NOMO-1 treated with dmso at 0.1 percent for 144 hours (cell line): ENCODE data around the gene RNF31.

Experiments
- DNase-seq: peaks from one replicate; lab custom pipeline; 2025; ENCODE audit not compliant: unreplicated experiment; lab: John Stamatoyannopoulos, UW

The RNF31 gene

DNA sequence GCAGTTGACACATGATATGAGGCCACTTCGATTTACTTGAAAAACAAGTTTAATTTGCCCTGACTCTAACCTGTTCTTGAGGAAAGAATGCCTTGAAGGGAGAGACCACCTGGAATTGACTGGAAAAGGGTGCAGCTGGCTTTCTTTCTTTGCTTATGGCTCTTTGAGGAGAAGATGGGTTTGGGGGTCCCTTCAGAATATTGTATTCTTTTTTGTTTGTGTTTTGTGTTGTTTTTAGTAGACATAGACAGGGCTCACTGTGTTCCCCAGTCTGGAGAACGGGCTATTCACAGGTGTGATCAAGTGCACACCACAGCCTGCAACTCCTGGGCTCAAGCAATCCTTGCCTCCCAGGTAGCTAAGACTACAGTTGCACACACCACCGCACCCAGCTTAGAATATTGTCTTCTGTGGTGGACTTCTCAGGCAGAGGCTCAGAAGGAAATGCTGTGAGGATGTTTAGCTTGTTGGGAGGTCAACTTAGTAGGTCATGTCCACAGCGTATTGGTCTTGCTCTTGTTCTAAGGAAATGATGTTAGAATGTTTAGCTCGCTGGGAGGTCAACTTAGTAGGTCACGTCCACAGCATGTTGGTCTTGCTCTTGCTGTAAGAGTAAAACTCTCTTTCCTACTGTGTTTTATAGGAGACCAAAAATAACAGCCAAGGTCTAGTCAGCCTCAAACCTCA is 31.0 kb upstream of the RNF31 start:
- no peak for DNase-seq

DNA sequence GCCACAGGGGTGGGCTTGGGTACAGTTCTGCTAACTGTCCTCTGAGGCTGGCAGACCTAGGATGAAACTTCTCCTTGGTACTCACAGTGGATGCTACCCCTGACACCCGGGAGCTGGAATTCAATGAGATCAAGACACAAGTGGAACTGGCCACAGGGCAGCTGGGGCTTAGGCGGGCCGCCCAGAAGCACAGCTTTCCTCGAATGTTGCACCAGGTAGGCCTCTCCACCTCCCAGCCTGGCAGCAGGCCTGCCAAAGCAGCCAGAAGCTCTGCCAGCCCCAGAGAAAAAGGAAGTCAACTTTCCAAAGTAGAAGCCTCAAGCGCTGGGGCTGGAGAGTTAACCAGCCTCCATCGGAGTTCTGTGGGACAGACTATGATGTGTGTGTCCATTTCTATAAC is 30.1 kb upstream of the RNF31 start:
- DNase-seq, result no peak

DNA sequence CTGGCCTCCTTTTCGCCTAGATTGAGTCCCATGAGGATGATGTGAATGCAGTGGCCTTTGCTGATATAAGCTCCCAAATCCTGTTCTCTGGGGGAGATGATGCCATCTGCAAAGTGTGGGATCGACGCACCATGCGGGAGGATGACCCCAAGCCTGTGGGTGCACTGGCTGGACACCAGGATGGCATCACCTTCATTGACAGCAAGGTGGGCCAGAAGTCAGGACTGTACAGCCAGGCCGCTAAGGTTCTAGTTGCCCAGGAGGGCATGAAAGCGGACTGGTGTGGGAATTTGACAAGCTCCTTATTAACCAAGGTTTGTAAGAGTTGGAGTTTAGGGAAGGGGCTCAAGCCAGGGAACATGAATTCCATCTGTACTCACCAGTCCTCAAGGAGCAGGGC is 27.6 kb upstream of the RNF31 start:
- no peak for DNase-seq

DNA sequence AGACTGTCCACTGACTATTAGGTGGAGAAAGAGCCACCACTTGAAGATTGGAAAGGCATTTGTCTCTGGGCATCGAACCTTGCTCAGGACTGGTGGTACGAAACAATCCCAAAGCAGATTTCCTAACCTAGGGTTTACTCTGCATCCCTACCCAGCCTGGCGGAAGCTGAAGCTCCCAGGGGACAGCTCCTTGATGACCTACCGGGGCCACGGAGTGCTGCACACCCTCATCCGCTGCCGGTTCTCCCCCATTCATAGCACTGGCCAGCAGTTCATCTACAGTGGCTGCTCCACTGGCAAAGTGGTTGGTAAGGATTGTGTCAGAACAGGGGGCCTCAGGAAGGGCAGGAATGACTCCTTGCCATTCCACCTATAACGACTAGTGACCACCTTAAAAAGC is 26.1 kb upstream of the RNF31 start:
- DNase-seq, result no peak

DNA sequence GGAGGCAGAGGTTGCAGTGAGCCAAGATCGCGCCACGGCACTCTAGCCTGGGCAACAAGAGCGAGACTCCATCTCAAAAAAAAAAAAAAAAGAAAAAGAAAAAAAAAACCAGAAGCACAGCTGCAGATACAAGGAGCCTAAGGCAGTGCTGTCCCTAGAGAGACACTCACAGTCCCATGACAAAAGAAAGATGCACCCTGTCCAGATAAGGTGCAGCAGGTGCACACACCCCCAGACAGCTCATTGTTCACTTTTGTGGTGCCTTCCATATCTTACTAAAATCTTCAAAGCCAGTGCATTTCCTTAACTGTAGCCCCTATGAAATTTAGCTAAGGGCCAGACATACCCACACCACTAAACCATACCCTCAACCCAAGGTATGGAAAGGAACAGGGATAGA is 24.9 kb upstream of the RNF31 start:
- no peak for DNase-seq

GRCh38 chr14:24122898-24123297 is 24.4 kb upstream of the RNF31 start:
- DNase-seq, result no peak

DNA sequence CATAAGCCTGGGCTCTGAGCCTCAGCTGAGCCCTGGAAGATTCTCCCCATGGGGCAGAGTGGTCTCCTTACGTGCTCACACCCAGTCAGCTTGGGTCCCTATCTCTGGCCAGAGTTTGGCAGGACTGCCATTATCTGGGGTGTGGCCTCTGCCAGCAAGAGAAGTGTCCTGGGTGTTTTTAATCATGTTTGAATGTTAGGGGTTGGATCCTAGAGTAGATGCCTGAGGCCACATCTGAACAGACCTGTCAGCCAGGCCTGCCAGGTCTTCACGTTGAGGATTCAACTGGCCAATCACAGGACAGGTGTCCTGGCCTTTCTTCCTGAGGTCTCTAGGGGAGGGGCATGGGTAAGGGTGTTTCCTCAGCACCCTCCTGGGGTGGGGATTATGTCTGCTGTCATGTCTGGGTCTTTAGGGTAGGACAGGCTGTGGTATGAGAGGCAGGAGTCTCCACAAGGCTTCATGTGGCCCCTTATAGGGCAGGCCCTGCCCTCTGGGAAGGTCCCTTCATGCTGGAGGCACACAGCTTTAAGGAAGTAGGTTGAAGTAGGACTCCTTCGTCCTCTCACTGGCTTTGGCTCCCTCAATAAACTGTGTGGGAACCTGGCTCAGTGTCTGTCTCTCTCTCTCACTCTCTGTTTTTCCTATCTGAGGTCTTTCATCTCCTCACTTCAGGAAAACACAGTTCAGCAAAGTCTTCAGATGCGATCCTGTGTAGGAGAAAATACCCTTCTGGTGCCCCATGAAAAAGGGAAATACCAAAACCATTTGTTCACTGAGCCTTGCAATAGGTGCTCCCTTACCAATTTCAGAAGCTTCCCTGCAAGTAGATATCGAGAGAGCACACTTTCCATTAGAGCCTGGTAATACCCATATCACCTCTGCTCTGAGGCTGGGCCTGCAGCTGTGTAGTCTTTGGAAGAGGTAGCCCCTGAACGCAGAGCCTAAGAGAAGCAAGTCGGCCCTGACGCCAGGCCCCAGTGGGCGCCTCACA is 23.6 kb upstream of the RNF31 start:
- DNase-seq, result no peak

DNA sequence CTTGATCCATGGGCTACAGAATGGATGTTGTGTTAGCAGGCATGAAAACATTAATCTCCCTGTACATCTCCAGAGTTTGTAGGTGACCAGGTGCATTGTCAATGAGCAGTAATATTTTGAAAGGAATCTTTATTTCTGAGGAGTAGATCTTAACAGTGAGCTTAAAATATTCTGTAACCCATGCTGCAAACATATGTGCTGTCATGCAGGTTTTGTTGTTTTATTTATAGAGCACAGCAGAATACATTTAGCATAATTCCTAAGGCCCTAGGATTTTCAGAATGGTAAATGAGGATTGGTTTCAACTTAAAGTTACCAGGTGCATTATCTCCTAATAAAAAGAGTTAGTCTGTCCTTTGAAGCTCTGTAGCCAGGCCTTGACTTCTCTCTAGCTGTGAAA is 20.4 kb upstream of the RNF31 start:
- no peak for DNase-seq

DNA sequence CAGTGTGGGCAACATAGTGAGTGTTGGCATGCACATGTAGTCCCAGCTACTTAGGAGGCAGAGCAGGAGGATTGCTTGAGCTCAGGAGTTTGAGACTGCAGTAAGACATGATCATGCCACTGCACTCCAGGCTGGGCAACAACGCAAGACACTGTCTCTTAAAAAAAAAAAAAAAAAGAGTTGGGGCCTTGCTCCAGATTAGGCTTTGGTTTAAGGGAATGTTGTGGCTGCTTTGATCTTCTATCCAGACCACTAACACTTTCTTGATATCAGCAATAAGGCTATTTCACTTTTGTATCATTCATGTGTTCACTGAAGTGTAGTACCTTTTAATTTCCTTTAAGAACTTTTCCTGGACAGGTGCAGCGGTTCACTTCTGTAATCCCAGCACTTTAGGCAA is 19.6 kb upstream of the RNF31 start:
- no peak for DNase-seq

- DNase-seq, result no peak
Measured at GRCh38 chr14:24129410-24129998, 17.8 kb upstream of the RNF31 start.

DNA sequence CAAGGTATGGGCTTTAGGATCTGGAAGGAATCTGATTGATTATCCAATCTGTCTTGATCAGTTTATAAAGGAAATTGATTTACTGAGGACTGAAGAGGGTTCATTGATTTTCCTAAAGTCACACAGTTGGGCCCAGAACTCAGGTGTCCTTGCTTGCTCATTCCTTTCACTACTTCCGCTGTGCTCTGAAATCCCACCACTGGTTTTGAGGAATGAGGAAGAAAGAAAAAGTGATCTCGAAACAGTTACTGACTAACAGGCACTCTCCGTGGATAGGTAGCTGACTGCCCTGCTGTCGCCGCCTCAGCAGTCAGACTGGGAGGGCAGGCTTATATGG is 16.9 kb upstream of the RNF31 start, which contains the start of gene FITM1:
FITM1 (plus strand) TSS at position 280 of the 337 bp plus-strand sequence. CDS start 905 bp downstream, outside the sequence.
- DNase-seq, result peak; percentile 19

DNA sequence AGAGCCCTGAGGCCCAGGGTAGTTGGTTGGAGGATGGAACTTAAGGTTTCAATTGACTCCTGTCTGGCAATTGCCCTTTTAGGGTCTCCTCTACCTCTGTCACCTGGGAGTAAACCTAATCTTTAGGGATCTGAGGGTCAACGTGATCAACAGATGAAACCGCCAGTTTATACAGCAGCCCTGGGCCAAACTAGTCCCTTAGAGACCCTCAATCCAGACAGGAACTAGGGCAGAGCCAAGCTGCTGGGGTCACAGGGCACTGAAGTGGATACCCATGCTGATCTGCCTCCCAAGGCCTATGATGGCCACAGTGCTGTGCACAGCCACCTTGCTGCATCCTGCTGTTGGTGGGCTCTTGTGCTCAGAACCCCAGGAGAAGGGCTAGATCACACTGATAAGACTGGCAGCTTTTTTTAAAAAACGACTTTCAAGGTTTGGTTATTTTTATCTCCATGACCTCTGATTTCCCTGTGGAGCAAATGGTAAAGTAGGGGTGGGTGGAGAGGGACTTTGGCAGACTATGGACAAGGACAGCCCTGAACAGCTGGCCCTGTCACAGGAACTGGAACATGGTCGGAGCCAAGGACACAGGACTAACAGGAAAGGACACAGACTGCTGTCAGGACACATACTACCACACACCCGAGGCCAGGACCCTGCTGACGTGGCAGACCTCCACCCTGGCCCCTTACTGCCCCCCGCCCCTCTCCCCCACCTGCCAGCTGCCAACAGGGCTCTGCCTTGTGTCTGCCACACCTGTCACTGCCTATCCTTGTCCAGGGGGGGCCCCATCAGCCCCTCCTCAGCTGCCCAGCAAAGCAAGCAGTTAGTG is 16.4 kb upstream of the RNF31 start:
- no peak for DNase-seq

DNA sequence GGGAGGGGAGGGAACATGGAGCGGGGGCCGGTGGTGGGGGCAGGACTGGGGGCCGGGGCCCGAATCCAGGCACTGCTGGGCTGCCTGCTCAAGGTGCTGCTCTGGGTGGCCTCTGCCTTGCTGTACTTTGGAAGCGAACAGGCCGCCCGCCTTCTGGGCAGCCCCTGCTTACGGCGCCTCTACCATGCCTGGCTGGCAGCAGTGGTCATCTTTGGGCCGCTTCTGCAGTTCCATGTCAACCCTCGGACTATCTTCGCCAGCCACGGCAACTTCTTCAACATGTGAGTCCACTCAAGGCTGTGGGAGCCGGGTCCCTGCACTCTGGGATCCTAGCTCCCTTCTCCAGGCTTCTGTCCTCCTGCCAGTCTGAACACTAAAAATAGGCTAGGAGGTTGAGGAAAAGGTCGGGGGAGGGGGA is 15.7 kb upstream of the RNF31 start:
- no peak for DNase-seq

GRCh38 chr14:24132061-24132685 is 15.1 kb upstream of the RNF31 start:
- DNase-seq, result no peak

DNA sequence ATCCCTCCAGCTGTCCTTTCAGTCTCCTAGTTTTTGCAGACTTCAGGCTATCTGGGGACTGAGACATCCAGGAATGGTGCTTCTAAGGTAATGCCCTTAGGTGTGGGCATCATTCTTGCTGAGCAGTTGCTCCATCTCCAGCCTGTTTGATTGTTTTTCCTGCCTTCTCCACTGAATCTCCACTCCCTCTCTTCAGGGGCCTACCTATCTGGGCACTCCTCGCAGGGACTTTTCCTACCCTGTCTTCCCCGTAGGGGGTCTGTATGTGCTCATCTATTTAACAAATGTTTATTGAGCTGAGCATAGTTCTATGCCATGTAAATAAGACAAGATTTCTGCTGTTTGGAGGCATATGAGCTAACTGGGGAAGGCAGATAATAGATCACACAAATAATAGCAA is 14.3 kb upstream of the RNF31 start:
- no peak for DNase-seq

- no peak for DNase-seq
Measured at GRCh38 chr14:24133735-24134134, 13.6 kb upstream of the RNF31 start.

GRCh38 chr14:24135584-24135833 is 11.8 kb upstream of the RNF31 start:
- no peak for DNase-seq

- peak; percentile 85 for DNase-seq
Measured at GRCh38 chr14:24135834-24136683, 11.2 kb upstream of the RNF31 start, which contains the start of gene PSME1. Gene PSME1 (plus strand): TSS chr14:24136194. CDS start chr14:24136263, 69 bp downstream.

DNA sequence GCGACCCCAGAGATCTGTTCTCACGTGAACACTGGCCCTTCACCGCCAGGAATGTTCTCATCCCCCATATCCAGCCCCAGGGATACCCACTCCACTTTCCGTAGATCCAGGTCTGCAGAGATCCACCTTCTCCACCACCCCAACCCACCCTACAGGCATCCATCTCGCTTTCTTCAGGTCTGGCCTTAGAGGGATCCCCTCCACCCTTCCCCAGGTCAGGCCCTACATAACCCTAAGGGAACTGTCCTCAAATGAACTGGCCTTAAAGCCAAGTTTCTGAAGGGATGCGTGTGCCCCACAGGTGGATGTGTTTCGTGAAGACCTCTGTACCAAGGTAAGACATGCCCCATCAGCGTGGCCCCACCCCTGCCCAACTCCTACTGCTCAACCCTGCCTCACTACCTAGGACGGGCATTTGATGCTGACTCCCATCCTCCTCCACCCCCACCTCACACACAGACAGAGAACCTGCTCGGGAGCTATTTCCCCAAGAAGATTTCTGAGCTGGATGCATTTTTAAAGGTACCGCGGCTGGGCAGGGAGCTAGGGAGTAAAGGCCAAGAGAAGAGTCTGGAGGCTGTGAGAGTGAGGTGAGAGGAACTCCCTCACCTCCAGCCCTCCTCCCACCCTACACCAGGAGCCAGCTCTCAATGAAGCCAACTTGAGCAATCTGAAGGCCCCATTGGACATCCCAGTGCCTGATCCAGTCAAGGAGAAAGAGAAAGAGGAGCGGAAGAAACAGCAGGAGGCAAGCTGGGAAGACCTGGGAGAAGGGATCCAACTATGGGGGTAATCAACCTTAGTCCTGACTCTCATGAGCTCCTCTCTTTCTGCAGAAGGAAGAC is 10.4 kb upstream of the RNF31 start:
- no peak for DNase-seq
